ENCODE measurements around the gene FAM83E. TPM values are rescaled to one million over a fixed set of nuclear protein-coding genes. Genes with fewer than 3 reads are reported as not detected.
A peak's percentile ranks its signal among the peaks of the same experiment; 100 is the strongest.

FAM83E gene
- total RNA-seq, 1 donor from 2014 or later: 0.41 TPM

- FAIRE-seq (no peak), DNase-seq (ENCODE audit: low spot score in 2 of 2) (no peak)
Observed at GRCh38 chr19:48615231-48616040, 560 bp upstream of the FAM83E start.

- DNase-seq (ENCODE audit: low spot score in 2 of 2) (no peak), FAIRE-seq (no peak)
Observed at GRCh38 chr19:48613852-48614435, 932 bp downstream of the FAM83E start.

GRCh38 chr19:48613024-48613851 is 1.6 kb downstream of the FAM83E start:
- FAIRE-seq (no peak), DNase-seq (ENCODE audit: low spot score in 2 of 2) (peak in 1 of 2 donors; percentile 44)

GRCh38 chr19:48611872-48612271 is 3.0 kb downstream of the FAM83E start:
- FAIRE-seq: no peak
- DNase-seq (ENCODE audit: low spot score in 2 of 2): no peak

GRCh38 chr19:48609571-48610108 is 5.2 kb downstream of the FAM83E start:
- DNase-seq (ENCODE audit: low spot score in 2 of 2) (no peak), FAIRE-seq (no peak)

- FAIRE-seq: no peak
- peak in 1 of 2 donors; percentile 75 for DNase-seq (ENCODE audit: low spot score in 2 of 2)
Observed at GRCh38 chr19:48608798-48609263, 6.0 kb downstream of the FAM83E start.

GRCh38 chr19:48607359-48607755 is 7.5 kb downstream of the FAM83E start:
- no peak for DNase-seq (ENCODE audit: low spot score in 2 of 2)
- FAIRE-seq: no peak

- DNase-seq (ENCODE audit: low spot score in 2 of 2) (no peak), FAIRE-seq (no peak)
Observed at GRCh38 chr19:48606463-48607358, 8.2 kb downstream of the FAM83E start, which contains the start of gene SPACA4. SPACA4 (plus strand) TSS chr19:48606742; CDS start chr19:48606979, 237 bp downstream.

- FAIRE-seq (no peak), DNase-seq (ENCODE audit: low spot score in 2 of 2) (no peak)
Observed at GRCh38 chr19:48603850-48604249, 11.0 kb downstream of the FAM83E start.

GRCh38 chr19:48603449-48603848 is 11.4 kb downstream of the FAM83E start:
- no peak for DNase-seq (ENCODE audit: low spot score in 2 of 2)
- FAIRE-seq: no peak

GRCh38 chr19:48603001-48603400 is 11.9 kb downstream of the FAM83E start:
- FAIRE-seq (no peak), DNase-seq (ENCODE audit: low spot score in 2 of 2) (no peak)

- DNase-seq (ENCODE audit: low spot score in 2 of 2) (no peak), FAIRE-seq (no peak)
Observed at GRCh38 chr19:48600679-48601417, 14.0 kb downstream of the FAM83E start.

- FAIRE-seq: no peak
- DNase-seq (ENCODE audit: low spot score in 2 of 2): no peak
Observed at GRCh38 chr19:48598996-48599700, 15.7 kb downstream of the FAM83E start.

- FAIRE-seq (no peak), DNase-seq (ENCODE audit: low spot score in 2 of 2) (peak in 1 of 2 donors; percentile 11)
Observed at GRCh38 chr19:48596679-48597465, 18.0 kb downstream of the FAM83E start.

GRCh38 chr19:48596237-48596636 is 18.6 kb downstream of the FAM83E start:
- FAIRE-seq: no peak
- peak in 1 of 2 donors; percentile 10 for DNase-seq (ENCODE audit: low spot score in 2 of 2)

- DNase-seq (ENCODE audit: low spot score in 2 of 2): no peak
- no peak for FAIRE-seq
Observed at GRCh38 chr19:48595833-48596232, 19.0 kb downstream of the FAM83E start.

- FAIRE-seq (no peak), DNase-seq (ENCODE audit: low spot score in 2 of 2) (no peak)
Observed at GRCh38 chr19:48595171-48595570, 19.7 kb downstream of the FAM83E start.

All from frontal cortex (tissue), 4 donors.